HepG2 (cell line): ENCODE data around the gene ZNF264. TPM values are rescaled to one million over a fixed set of nuclear protein-coding genes. Genes with fewer than 3 reads are reported as not detected.
A peak's percentile ranks its signal among the peaks of the same experiment; 100 is the strongest.

Experiments used
- ARID4A ChIP-seq: sonication (generic); formaldehyde crosslinking; IDR thresholded peaks from 2 replicates; pipeline ENCODE4 v1.5.0; 2020; ENCODE audit warnings: mild to moderate bottlenecking, missing genetic modification reagents, borderline replicate concordance
- ESRRA ChIP-seq: sonication (generic); formaldehyde crosslinking; IDR thresholded peaks from 2 replicates; pipeline ENCODE4 v1.5.1; 2020; ENCODE audit warnings: mild to moderate bottlenecking, low read depth, missing genetic modification reagents
- KDM2A ChIP-seq: sonication (generic); formaldehyde crosslinking; IDR thresholded peaks from 2 replicates; pipeline ENCODE4 v1.4.0; 2020; ENCODE audit warnings: low read depth, missing genetic modification reagents, borderline replicate concordance
- NCOA2 ChIP-seq: sonication (generic); formaldehyde crosslinking; IDR thresholded peaks from 2 replicates; pipeline ENCODE4 v1.8.0; 2022; ENCODE audit warnings: inconsistent platforms
- SALL1 ChIP-seq: sonication (generic); formaldehyde crosslinking; IDR thresholded peaks from 2 replicates; pipeline ENCODE4 v1.8.0; 2022; ENCODE audit warnings: mild to moderate bottlenecking, missing genetic modification reagents
- SMYD3 ChIP-seq: sonication (generic); formaldehyde crosslinking; IDR thresholded peaks from 2 replicates; pipeline ENCODE4 v1.8.1; 2023; ENCODE audit warnings: mild to moderate bottlenecking, missing genetic modification reagents
- THAP9 ChIP-seq: sonication (generic); formaldehyde crosslinking; IDR thresholded peaks from 2 replicates; pipeline ENCODE4; 2020; ENCODE audit warnings: missing genetic modification reagents, mild to moderate bottlenecking, borderline replicate concordance
- YEATS4 ChIP-seq: sonication (generic); formaldehyde crosslinking; IDR thresholded peaks from 2 replicates; pipeline ENCODE4 v1.4.0; 2020; ENCODE audit warnings: missing genetic modification reagents, borderline replicate concordance
- ZFP36L2 ChIP-seq: sonication (generic); formaldehyde crosslinking; IDR thresholded peaks from 2 replicates; pipeline ENCODE4 v1.4.0; 2020; ENCODE audit warnings: missing genetic modification reagents
- ZFYVE20 ChIP-seq: sonication (generic); formaldehyde crosslinking; IDR thresholded peaks from 2 replicates; pipeline ENCODE4 v1.8.0; 2023; ENCODE audit warnings: low read depth, mild to moderate bottlenecking, moderate library complexity, missing genetic modification reagents, borderline replicate concordance
- ZNF138 ChIP-seq: sonication (generic); formaldehyde crosslinking; IDR thresholded peaks from 2 replicates; pipeline ENCODE4 v1.5.0; 2020; ENCODE audit warnings: mild to moderate bottlenecking, low read depth, missing genetic modification reagents
- ZNF296 ChIP-seq: sonication (generic); formaldehyde crosslinking; conservative IDR thresholded peaks from 2 replicates; pipeline ENCODE4 v1.5.0; 2020; ENCODE audit warnings: mild to moderate bottlenecking, missing genetic modification reagents
- ZNF510 ChIP-seq: sonication (generic); formaldehyde crosslinking; IDR thresholded peaks from 2 replicates; pipeline ENCODE4 v1.4.0; 2020; ENCODE audit warnings: low read depth, mild to moderate bottlenecking, missing genetic modification reagents
- ZNF550 ChIP-seq: sonication (generic); formaldehyde crosslinking; IDR thresholded peaks from 2 replicates; pipeline ENCODE4 v1.4.0; 2020; ENCODE audit warnings: mild to moderate bottlenecking, missing genetic modification reagents, borderline replicate concordance
- ZNF691 ChIP-seq: sonication (generic); formaldehyde crosslinking; IDR thresholded peaks from 2 replicates; pipeline ENCODE4 v1.4.0; 2020; ENCODE audit warnings: missing genetic modification reagents, low read depth, mild to moderate bottlenecking, borderline replicate concordance
- polyA plus RNA-seq, 8 experiments: library from polyadenylated mRNA; depleted of rRNA in 3 of 8; stranded (reverse) in 7 of 8; unstranded in 1 of 8; fragments of >200 nt; fragmentation: Illumina TruSeq in 4 of 8; extraction: Trizol in 4 of 8; gene quantifications; 2 replicates each; pipeline versions ENCODE4 v1.2.1 to v1.2.3, GENCODE V29; 2011 to 2016; ENCODE audit warnings: low read depth in 4 of 8, missing spikeins in 1 of 8, mixed read lengths in 1 of 8; ENCODE audit not compliant: insufficient read depth in 1 of 8
- total RNA-seq, 5 experiments: library from RNA; depleted of rRNA; stranded (reverse); fragments of >200 nt; fragmentation: Illumina TruSeq; extraction: Trizol; gene quantifications; 2 replicates each; pipeline ENCODE4 v1.2.3, GENCODE V29; 2016; ENCODE audit warnings: low read depth in 1 of 5
- TF ChIP-seq, protein P1 (sequence below): sonication (generic); formaldehyde crosslinking; IDR thresholded peaks from 2 replicates; pipeline ENCODE4 v1.5.1; 2020; ENCODE audit warnings: missing genetic modification reagents, mild to moderate bottlenecking, borderline replicate concordance
- TF ChIP-seq, protein P2 (sequence below): sonication (generic); formaldehyde crosslinking; IDR thresholded peaks from 2 replicates; pipeline ENCODE4 v1.4.0; 2020; ENCODE audit warnings: missing genetic modification reagents, borderline replicate concordance

The ZNF264 gene
- total and polyA plus RNA-seq, 2 of the 13 experiments (the other 11 are each of a cell fraction or from before 2014, with no cell fraction given) = 3.5 to 17.6 TPM

- TF ChIP-seq, protein P1, sequence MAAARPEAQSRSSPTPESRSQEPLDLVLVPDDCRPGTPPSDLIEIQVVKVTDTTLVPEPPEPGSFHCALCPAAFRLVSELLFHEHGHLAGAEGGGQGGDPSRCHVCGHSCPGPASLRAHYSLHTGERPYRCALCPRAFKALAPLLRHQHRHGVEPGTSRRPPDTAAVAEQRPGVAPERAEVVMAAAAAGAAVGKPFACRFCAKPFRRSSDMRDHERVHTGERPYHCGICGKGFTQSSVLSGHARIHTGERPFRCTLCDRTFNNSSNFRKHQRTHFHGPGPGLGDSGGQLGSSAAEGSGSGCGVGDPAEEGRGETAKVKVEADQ (CRISPR knock-in tag) = no peak
- TF ChIP-seq ZNF510 (no peak), SMYD3 (no peak), KDM2A (CRISPR knock-in tag) (peak; percentile 32; the same call in 1 of the 2 replicates), NCOA2 (CRISPR knock-in tag) (peak; percentile 48), SALL1 (CRISPR knock-in tag) (peak; percentile 77), ZNF550 (CRISPR knock-in tag) (no peak), ZFYVE20 (CRISPR knock-in tag) (no peak), ARID4A (CRISPR knock-in tag) (peak; percentile 37; the same call in 1 of the 2 replicates), YEATS4 (CRISPR knock-in tag) (no peak), ESRRA (0 out of 2 replicates have a peak, but pooled peaks have one; percentile 45), ZFP36L2 (no peak), THAP9 (CRISPR knock-in tag) (no peak), ZNF296 (no peak), ZNF138 (CRISPR knock-in tag) (no peak), ZNF691 (CRISPR knock-in tag) (peak; percentile 99)
- TF ChIP-seq, protein P2, sequence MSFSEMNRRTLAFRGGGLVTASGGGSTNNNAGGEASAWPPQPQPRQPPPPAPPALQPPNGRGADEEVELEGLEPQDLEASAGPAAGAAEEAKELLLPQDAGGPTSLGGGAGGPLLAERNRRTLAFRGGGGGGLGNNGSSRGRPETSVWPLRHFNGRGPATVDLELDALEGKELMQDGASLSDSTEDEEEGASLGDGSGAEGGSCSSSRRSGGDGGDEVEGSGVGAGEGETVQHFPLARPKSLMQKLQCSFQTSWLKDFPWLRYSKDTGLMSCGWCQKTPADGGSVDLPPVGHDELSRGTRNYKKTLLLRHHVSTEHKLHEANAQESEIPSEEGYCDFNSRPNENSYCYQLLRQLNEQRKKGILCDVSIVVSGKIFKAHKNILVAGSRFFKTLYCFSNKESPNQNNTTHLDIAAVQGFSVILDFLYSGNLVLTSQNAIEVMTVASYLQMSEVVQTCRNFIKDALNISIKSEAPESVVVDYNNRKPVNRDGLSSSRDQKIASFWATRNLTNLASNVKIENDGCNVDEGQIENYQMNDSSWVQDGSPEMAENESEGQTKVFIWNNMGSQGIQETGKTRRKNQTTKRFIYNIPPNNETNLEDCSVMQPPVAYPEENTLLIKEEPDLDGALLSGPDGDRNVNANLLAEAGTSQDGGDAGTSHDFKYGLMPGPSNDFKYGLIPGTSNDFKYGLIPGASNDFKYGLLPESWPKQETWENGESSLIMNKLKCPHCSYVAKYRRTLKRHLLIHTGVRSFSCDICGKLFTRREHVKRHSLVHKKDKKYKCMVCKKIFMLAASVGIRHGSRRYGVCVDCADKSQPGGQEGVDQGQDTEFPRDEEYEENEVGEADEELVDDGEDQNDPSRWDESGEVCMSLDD (CRISPR knock-in tag) = no peak
These were observed 54.7 kb downstream of the ZNF264 start (continued) for GRCh38 chr19:57245959-57246358.
